SK-N-SH (cell line): ENCODE measurements around the gene C6orf132.

ENCODE experiments used
- EP300 ChIP-seq, 2 experiments: IDR thresholded peaks; 2 replicates each; pipeline versions ENCODE4 v1.4.0 to v1.6.1; 2012; ENCODE audit warnings: borderline replicate concordance in 1 of 2, low read depth in 1 of 2, low read length in 1 of 2
- FOXM1 ChIP-seq: IDR thresholded peaks from 2 replicates; pipeline ENCODE4 v1.4.0; 2012; ENCODE audit warnings: low read depth, mild to moderate bottlenecking
- POLR2AphosphoS5 ChIP-seq: IDR thresholded peaks from 2 replicates; pipeline ENCODE4 v1.6.1; 2012; ENCODE audit warnings: low read depth, low read length
- SMC3 ChIP-seq: IDR thresholded peaks from 2 replicates; pipeline ENCODE4 v1.6.1; 2012; ENCODE audit warnings: low read depth, low read length, improper control_type of control experiment
- TAF1 ChIP-seq: IDR thresholded peaks from 2 replicates; pipeline ENCODE4 v1.6.1; 2012; ENCODE audit warnings: low read depth, mild to moderate bottlenecking, low read length, moderate library complexity, borderline replicate concordance
- TF ChIP-seq, protein P1 (sequence below): fragments of 200-600 bp; sonication (generic); IDR thresholded peaks from 2 replicates; pipeline ENCODE4 v1.6.1; 2017; ENCODE audit warnings: antibody characterized with exemption, mild to moderate bottlenecking, moderate library complexity

DNA sequence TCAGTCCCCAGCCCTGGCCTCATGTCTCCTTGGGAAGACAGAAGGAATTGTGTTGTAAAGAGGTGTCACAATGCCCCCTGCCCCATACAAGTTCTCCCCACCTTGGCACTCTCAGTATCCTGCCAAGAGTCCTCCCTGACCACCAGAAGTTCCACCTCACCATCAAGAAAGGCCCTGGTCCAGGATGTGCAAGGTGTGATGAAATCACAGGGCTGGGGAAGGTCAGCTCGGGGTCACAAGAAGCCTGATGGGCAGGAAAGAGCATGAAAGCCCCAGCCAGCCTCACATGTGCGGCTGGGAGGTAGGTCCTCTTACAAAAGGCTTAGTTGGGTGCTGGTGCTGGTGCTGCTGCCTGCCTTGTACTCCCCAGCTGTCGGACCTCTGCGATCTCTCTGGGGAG is 12.9 kb upstream of the C6orf132 start:
- TF ChIP-seq POLR2AphosphoS5 (no peak), SMC3 (no peak), EP300 (IDR thresholded peaks at IDR 0.05; ENCODE audit: borderline replicate concordance in 1 of 2, low read depth in 1 of 2, low read length in 1 of 2) (no peak), TAF1 (no peak), FOXM1 (no peak)
- TF ChIP-seq, protein P1, sequence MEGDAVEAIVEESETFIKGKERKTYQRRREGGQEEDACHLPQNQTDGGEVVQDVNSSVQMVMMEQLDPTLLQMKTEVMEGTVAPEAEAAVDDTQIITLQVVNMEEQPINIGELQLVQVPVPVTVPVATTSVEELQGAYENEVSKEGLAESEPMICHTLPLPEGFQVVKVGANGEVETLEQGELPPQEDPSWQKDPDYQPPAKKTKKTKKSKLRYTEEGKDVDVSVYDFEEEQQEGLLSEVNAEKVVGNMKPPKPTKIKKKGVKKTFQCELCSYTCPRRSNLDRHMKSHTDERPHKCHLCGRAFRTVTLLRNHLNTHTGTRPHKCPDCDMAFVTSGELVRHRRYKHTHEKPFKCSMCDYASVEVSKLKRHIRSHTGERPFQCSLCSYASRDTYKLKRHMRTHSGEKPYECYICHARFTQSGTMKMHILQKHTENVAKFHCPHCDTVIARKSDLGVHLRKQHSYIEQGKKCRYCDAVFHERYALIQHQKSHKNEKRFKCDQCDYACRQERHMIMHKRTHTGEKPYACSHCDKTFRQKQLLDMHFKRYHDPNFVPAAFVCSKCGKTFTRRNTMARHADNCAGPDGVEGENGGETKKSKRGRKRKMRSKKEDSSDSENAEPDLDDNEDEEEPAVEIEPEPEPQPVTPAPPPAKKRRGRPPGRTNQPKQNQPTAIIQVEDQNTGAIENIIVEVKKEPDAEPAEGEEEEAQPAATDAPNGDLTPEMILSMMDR, result no peak
